SKM-1 treated with dmso at 0.1 percent for 144 hours (cell line): Measurements from ENCODE around the gene AUTS2.
"Not testable (repeated sequence)": the region's sequence is repeated elsewhere in the genome, so short reads cannot be mapped to it uniquely, and the experiment has no call there.

Experiments used
- DNase-seq: peaks from one replicate; lab custom pipeline; 2025; ENCODE audit not compliant: unreplicated experiment; lab: John Stamatoyannopoulos, UW

Gene AUTS2

DNA sequence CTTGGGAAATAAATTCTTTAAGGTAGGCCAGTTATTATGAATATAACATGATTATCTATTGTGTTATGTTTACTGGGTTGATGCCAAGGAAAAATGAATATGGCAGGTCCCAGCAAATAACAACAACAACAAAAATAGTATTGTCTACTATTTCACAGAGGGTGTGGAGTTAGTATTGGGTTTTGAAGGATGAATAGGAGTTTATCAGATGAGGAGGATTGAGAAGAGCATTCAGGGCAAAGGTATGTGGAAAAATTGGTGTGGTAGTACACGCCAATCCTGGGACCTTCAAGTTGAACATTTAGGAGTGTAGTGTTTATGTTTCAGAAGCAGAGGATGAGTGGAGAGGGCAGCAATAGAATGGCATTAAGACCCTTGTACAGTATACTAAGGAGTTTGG, 671.9 kb downstream of the AUTS2 start:
- no peak for DNase-seq

GRCh38 chr7:70271617-70272081, 673.4 kb downstream of the AUTS2 start:
- DNase-seq = no peak

- DNase-seq = not testable (repeated sequence)
Measured at GRCh38 chr7:70275570-70275969, 677.3 kb downstream of the AUTS2 start.

GRCh38 chr7:70285187-70285586, 686.9 kb downstream of the AUTS2 start:
- DNase-seq = no peak

DNA sequence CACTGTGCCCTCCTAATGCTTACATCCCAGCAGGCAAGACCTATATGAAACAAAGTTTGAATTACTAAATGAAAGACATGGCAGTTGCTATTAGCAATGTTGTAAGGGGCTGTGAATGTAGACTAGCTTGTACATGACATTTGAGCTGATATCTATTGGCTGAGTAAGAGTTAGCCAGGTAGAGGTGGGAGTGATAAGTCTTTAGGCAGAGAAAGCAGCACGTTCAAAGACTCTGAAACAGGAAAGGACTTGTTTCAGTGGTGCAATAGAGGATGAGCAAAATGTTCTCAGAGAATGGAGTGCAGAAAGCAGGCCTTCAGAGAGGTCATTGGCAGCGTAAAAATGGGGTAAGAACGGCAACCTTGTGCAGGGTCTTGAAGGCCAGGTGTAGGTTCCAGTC, 687.6 kb downstream of the AUTS2 start:
- no peak for DNase-seq

DNA sequence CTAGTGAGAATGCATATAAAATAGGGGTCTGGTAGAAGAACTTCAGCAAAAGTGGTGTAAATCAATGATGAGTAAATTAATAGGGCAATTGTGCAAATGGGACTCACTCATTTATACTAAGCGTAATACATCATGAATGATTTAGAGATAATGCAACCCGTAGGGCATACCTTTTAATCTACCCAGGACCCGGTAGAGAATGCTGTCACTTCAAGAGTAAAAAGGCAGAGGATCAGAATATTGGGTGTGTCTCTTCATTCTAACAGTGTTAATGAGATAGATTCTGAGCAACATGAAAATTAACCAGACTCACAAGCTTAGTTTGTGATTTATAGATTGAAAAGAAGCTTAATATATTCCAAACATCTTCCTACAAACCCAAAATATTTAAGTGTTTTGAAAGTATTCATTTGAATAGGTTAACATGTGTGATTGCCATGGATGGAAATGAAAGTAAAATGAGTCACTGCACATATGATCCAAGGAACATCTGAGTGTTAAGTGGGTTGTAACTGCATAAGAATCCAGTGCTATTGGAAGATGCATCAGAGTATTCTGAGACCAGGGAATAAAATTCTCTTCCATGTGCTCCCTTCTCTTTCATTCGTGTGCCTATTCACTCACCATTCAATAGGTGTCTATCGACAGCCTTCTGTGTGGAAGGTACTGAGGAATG, 690.6 kb downstream of the AUTS2 start:
- no peak for DNase-seq

DNA sequence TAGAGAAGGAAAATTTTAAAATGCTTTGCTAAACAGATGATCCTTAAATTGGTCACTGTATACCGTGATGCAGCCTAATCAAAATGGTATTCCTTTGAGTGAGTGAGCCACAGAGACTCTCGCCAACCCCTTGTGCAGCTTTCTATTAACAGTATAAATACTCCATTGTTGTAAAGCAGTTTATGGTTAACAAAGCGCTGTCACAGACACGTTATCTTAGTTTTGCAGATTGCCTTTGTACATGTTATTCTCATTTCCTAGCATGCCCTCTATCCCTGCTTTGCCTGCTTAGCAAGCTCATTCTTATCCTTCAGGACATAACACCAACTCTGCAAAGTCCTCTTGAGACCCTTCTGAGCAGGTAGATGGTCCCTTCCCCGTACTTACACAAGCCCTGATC, 694.4 kb downstream of the AUTS2 start:
- no peak for DNase-seq

DNA sequence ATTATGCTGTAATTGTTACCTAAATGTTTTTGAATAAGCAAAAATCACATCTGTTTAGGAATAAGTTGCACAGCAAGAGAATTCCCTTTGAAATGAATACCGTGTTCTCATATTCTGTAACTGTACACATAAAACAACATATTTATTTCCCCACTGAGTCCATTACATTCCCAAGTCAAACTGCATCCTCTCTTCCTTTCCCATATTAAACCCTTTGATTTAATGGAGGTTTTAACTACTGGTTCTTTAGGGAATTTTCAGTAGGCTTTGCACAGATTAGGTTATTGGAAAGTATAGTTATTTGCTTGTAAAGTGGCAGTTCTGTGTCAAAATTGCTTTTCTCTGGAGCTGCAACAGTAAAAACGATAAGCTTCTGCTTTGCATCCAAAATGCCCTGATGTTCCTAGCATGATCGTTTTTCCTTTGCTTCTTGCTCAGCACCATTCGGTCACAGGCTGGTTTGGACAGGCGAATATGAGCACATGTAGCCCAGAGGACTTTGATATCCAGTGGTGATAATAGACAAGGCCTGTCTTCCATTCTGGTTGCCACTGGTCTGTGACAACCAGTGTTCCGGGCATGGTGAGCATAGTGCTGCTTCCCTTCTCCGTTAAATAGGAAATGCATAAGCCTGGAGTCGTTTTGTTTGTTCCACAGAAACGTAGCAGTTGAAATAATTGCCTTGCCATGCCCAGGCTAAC, 696.1 kb downstream of the AUTS2 start:
- DNase-seq = no peak

DNA sequence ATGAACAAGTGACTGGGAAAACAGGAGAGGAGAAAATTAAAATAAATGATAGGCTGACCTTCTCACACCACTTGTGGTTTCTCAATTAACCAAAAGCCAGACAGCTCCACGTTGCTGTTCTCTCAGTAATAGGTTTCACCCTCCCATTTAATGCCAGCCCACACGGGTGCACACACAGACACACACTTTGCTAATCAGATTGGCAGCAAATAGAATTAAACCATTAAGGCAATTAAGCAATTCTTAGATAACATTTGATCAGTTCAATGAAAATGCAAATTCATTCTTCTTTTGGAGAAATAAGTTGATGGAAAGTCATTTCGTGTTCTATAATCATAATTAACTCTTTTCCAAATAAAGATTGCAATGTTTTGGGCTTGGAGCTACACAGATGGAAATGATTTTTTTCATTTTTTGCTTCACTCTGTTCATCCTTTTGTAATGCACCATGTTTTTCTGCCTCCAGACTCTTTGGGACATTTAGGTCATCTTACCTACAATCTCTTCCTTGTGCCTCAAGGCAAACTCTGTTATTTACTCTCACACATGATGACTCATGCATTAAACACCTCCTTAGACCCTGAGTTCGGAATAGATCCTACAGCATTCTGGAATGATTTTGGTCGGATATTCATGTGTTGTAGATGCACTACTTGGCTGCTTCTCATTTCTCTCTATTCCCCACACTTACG, 700.7 kb downstream of the AUTS2 start:
- DNase-seq = no peak

DNA sequence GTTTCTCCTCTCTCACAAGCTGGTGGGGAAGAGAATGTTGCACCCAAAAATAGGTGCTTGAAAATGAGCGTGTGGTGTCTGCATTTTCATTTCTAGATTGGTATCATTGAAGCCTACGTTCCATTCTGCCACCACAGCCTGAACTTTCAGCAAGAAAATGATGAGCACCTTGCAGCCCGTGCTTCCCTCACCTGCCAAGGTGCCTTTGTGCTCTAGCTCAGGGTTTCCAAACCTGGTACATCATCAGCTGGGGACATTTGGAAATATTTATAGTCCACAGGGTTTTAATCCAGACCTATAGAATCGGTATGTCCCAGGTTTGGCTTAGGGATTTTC, 701.2 kb downstream of the AUTS2 start:
- DNase-seq = no peak

- DNase-seq = no peak
Measured at GRCh38 chr7:70301673-70302185, 703.5 kb downstream of the AUTS2 start.

DNA sequence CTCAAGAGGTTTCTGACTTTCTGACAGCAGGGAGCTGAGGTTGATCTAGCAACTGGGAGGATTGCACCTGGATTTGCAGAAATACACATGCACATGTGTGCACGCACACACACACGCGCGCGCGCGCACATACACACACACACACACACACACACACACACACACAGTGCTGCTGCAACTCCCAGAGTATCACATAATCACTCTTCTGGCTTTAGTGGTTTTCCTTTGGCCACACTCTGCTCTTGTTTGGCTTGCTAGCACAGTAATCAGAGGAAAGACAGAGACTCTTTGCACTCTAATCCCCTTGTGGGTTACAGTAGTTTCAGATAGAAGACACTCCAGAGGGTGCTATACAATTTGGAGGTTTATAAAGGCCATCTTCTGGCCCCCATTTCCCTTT, 705.0 kb downstream of the AUTS2 start:
- DNase-seq = no peak

GRCh38 chr7:70303780-70304179, 705.5 kb downstream of the AUTS2 start:
- DNase-seq = no peak

- DNase-seq = no peak
Measured at GRCh38 chr7:70306173-70306572, 707.9 kb downstream of the AUTS2 start.

- no peak for DNase-seq
Measured at GRCh38 chr7:70307544-70308106, 709.4 kb downstream of the AUTS2 start.

GRCh38 chr7:70312336-70312735, 714.1 kb downstream of the AUTS2 start:
- no peak for DNase-seq

DNA sequence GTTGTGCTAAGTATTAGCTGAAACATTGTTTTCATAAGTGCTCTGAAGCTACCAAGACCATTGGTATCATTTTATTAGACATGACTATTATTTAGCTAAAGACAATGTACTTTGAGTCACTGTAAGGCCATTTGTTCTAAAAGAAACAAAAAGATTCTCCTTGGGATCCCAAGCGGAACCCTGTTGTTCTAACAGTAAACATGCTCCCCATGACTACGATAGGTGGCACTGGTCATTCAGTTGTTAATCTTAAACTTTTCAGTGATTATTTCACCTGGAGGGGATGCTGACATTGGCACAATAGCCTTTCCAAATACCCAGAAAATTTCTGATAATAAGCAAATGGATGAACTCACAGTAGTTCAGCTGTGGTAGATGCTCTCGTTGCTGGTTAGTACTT, 715.0 kb downstream of the AUTS2 start:
- DNase-seq = no peak

GRCh38 chr7:70313687-70314086, 715.4 kb downstream of the AUTS2 start:
- no peak for DNase-seq

- DNase-seq = no peak
Measured at GRCh38 chr7:70314221-70314620, 715.9 kb downstream of the AUTS2 start.

DNA sequence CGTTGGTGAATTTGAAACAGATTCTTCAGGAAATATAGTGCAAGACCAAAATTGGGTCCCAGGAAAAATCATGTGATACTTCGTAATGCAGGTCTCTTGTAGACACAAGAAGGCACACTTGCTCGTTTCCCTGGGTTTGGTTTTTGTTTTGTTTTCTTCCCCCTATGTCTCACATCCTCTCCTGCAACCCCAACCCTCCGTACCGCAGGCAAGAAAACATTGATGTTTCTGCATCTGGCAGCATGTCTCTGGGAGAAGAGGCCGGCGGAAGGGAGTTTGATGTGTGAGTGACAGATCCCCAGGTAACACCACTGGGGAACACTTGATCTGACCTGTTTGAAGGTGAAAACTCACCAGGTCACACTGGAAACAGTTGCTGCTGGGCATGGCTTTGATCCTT, 718.5 kb downstream of the AUTS2 start:
- DNase-seq = no peak

DNA sequence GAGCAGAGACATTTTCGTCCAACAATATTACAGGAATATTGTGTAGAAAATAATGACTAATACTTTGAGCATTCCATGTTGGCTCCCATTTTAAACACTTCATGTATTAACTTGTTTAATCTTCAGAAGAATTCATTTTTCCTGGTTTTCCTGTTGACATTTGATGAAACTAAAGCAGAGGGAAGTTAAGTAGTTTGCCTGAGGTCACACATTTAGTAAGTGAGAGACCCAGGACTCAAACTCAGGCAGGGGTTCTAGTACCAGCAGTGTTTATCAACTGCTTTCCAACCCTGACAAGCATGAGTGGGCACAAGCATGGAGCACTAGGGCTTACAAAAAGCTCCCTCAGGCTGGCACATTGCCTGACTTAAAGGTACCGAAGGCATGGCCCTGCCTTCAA, 719.1 kb downstream of the AUTS2 start:
- no peak for DNase-seq

DNA sequence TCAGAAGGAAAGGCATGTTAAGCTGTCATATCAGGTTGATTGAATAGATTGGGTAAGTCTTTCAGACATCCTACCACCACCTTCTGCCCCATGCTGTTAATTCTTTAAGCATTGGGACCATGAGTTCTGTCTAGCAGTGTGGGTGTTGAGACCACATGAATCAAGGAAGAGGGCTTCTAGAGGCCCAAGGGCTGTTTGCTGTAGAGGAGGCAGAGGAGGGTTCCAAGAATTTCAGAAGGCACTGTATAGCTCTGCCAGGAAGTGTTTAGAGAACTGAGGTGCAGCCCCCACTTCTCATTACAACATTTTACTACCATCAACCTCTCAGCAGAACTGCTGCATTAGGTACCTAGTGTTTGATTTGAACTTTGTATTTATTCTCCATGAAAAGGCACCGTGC, 720.2 kb downstream of the AUTS2 start:
- DNase-seq = no peak
